GM23338 (cell line): ENCODE results near the gene KRT37. TPM values are rescaled to one million over a fixed set of nuclear protein-coding genes. Genes with fewer than 3 reads are reported as not detected.
A peak's percentile ranks its signal among the peaks of the same experiment; 100 is the strongest.

ENCODE experiments used
- ATAC-seq: fragments of 200-7000 bp; cut with Tn5 transposase; 3 replicates; pipeline ENCODE4 v1.9.1; 2020
- DNase-seq: peaks from one replicate; pipeline ENCODE4 v3.0.0-alpha.2; 2015; ENCODE audit warnings: low spot score
- H2AFZ ChIP-seq: fragments of 200-600 bp; sonication (generic); 2 replicates; pipeline ENCODE4 v1.8.0; 2016; ENCODE audit warnings: antibody characterized with exemption, mild to moderate bottlenecking, moderate library complexity
- H3F3A ChIP-seq: fragments of 200-600 bp; sonication (generic); replicated peaks from 2 replicates; pipeline ENCODE4 v1.8.0; 2017; ENCODE audit warnings: antibody characterized with exemption, mixed run types, low read depth
- H3K27ac ChIP-seq: fragments of 200-600 bp; sonication (generic); 2 replicates; pipeline ENCODE4 v1.6.1; 2016; ENCODE audit warnings: low read depth
- H3K27me3 ChIP-seq: fragments of 200-600 bp; sonication (generic); 2 replicates; pipeline ENCODE4 v1.8.0; 2016; ENCODE audit warnings: mild to moderate bottlenecking, mixed run types, moderate library complexity; ENCODE audit not compliant: insufficient read depth
- H3K36me3 ChIP-seq: fragments of 200-600 bp; sonication (generic); 2 replicates; pipeline ENCODE4 v1.8.0; 2016; ENCODE audit warnings: mild to moderate bottlenecking; ENCODE audit not compliant: insufficient read depth
- H3K4me1 ChIP-seq: fragments of 200-600 bp; sonication (generic); 2 replicates; pipeline ENCODE4 v1.8.0; 2016; ENCODE audit warnings: mild to moderate bottlenecking, moderate library complexity; ENCODE audit not compliant: insufficient read depth
- H3K4me2 ChIP-seq: fragments of 200-600 bp; sonication (generic); 2 replicates; pipeline ENCODE4 v1.7.1; 2017; ENCODE audit warnings: mixed run types
- H3K4me3 ChIP-seq: fragments of 200-600 bp; sonication (generic); 2 replicates; pipeline ENCODE4 v1.6.1; 2016; ENCODE audit warnings: mixed run types
- H3K79me2 ChIP-seq: fragments of 200-600 bp; sonication (generic); replicated peaks from 2 replicates; pipeline ENCODE4 v1.8.0; 2017; ENCODE audit warnings: mild to moderate bottlenecking; ENCODE audit not compliant: insufficient read depth
- H3K9me2 ChIP-seq: fragments of 200-600 bp; sonication (generic); 2 replicates; pipeline ENCODE4 v1.8.0; 2017; ENCODE audit not compliant: insufficient read depth
- H4K20me1 ChIP-seq: fragments of 200-600 bp; sonication (generic); replicated peaks from 2 replicates; pipeline ENCODE4 v1.8.0; 2017; ENCODE audit warnings: mild to moderate bottlenecking; ENCODE audit not compliant: insufficient read depth
- H3K27ac Mint-ChIP-seq: 2 replicates; pipeline ENCODE4 v1.8.0; 2020; ENCODE audit warnings: inconsistent platforms, mild to moderate bottlenecking, moderate library complexity, mixed read lengths
- H3K27me3 Mint-ChIP-seq: 3 replicates; pipeline ENCODE4 v1.8.0; 2022; ENCODE audit warnings: low read depth, mild to moderate bottlenecking, moderate library complexity, mixed read lengths, inconsistent platforms; ENCODE audit not compliant: insufficient read depth, poor library complexity
- H3K36me3 Mint-ChIP-seq: 3 replicates; pipeline ENCODE4 v1.8.0; 2021; ENCODE audit warnings: low read depth, mild to moderate bottlenecking, inconsistent platforms, moderate library complexity, mixed read lengths
- H3K4me1 Mint-ChIP-seq: 3 replicates; pipeline ENCODE4 v1.8.0; 2020; ENCODE audit warnings: mild to moderate bottlenecking, inconsistent platforms, mixed read lengths
- H3K4me3 Mint-ChIP-seq: 3 replicates; pipeline ENCODE4 v1.8.0; 2021; ENCODE audit warnings: moderate library complexity, mild to moderate bottlenecking, inconsistent platforms, mixed read lengths
- H3K9me3 Mint-ChIP-seq: 3 replicates; pipeline ENCODE4 v1.8.0; 2020; ENCODE audit warnings: moderate library complexity, mild to moderate bottlenecking, inconsistent platforms, mixed read lengths
- ETS1 ChIP-seq: IDR thresholded peaks from 2 replicates; pipeline ENCODE4 v1.6.1; 2016; ENCODE audit warnings: antibody characterized with exemption
- EZH2 ChIP-seq: fragments of 200-600 bp; sonication (generic); IDR thresholded peaks from one replicate; pipeline ENCODE4 v1.8.0; 2017; ENCODE audit warnings: antibody characterized with exemption, mild to moderate bottlenecking, low read depth; ENCODE audit not compliant: unreplicated experiment
- EZH2phosphoT487 ChIP-seq: fragments of 200-600 bp; sonication (generic); IDR thresholded peaks from one replicate; pipeline ENCODE4 v1.8.1; 2018; ENCODE audit warnings: antibody characterized with exemption; ENCODE audit not compliant: unreplicated experiment
- ZNF114 ChIP-seq: fragments of 250-450 bp; sonication (Bioruptor Pico); IDR thresholded peaks from 2 replicates; pipeline ENCODE4 v1.5.0; 2020; ENCODE audit warnings: mild to moderate bottlenecking, moderate library complexity
- ZNF462 ChIP-seq: fragments of 250-450 bp; sonication (Bioruptor Pico); IDR thresholded peaks from 2 replicates; pipeline ENCODE4 v1.5.0; 2020; ENCODE audit warnings: mild to moderate bottlenecking, moderate library complexity
- polyA plus RNA-seq: library from polyadenylated mRNA; unstranded; fragments of >200 nt; fragmentation: Nextera tagmentation; extraction: Ambion mirVana; gene quantifications from 2 replicates; pipeline ENCODE4 v1.2.1, GENCODE V29; 2016
- total RNA-seq: library from RNA; depleted of rRNA; stranded (reverse); fragments of >200 nt; shearing (Covaris generic); gene quantifications from 2 replicates; pipeline ENCODE4 v1.2.3, GENCODE V29; 2014
- TF ChIP-seq, protein P1 (sequence below), 2 experiments: fragments of 200-600 bp in 1 of 2; sonication (generic) in 1 of 2; conservative IDR thresholded peaks; 2 replicates each; pipeline versions ENCODE4 v1.5.1 to v1.6.1; 2016 to 2017; ENCODE audit warnings: antibody characterized with exemption in 2 of 2, low read depth in 2 of 2, mild to moderate bottlenecking in 2 of 2, moderate library complexity in 1 of 2
- TF ChIP-seq, protein P2 (sequence below): IDR thresholded peaks from one replicate; pipeline ENCODE4 v1.6.1; 2018; ENCODE audit warnings: antibody characterized with exemption; ENCODE audit not compliant: unreplicated experiment

Gene KRT37
- total and polyA plus RNA-seq, 2 experiments from 2014 or later = not detected

GRCh38 chr17:41406205-41406604 is 18.2 kb downstream of the KRT37 start:
- TF ChIP-seq ZNF114 = no peak
- TF ChIP-seq, protein P1, sequence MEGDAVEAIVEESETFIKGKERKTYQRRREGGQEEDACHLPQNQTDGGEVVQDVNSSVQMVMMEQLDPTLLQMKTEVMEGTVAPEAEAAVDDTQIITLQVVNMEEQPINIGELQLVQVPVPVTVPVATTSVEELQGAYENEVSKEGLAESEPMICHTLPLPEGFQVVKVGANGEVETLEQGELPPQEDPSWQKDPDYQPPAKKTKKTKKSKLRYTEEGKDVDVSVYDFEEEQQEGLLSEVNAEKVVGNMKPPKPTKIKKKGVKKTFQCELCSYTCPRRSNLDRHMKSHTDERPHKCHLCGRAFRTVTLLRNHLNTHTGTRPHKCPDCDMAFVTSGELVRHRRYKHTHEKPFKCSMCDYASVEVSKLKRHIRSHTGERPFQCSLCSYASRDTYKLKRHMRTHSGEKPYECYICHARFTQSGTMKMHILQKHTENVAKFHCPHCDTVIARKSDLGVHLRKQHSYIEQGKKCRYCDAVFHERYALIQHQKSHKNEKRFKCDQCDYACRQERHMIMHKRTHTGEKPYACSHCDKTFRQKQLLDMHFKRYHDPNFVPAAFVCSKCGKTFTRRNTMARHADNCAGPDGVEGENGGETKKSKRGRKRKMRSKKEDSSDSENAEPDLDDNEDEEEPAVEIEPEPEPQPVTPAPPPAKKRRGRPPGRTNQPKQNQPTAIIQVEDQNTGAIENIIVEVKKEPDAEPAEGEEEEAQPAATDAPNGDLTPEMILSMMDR (conservative IDR thresholded peaks at IDR 0.05; ENCODE audit: low read depth in 2 of 2) = peak in 1 of 2 experiments; percentile 50; a peak in 2 of 4 replicates
- Histone ChIP-seq H3F3A (no peaks in the 10 kb centered on the region), H2AFZ (no peak overlapping the region; the same call in 1 of the 2 replicates), H3K79me2 (no peaks in the 10 kb centered on the region), H4K20me1 (no peaks in the 10 kb centered on the region), H3K4me2 (no peak overlapping the region), H3K4me3 (no peak overlapping the region), H3K9me2 (no peaks in the 10 kb centered on the region), H3K4me1 (no peaks in the 10 kb centered on the region), H3K36me3 (no peaks in the 10 kb centered on the region), H3K27me3 (no peaks in the 10 kb centered on the region), H3K27ac (no peak overlapping the region)
- H3K27me3 Mint-ChIP-seq = peaks cover 5% of the 10 kb centered on the region
- H3K4me3 Mint-ChIP-seq = no peak overlapping the region
- no peaks in the 10 kb centered on the region for H3K4me1 Mint-ChIP-seq
- ATAC-seq = peak; percentile 78
- H3K9me3 Mint-ChIP-seq = no peaks in the 10 kb centered on the region
- no peak overlapping the region for H3K27ac Mint-ChIP-seq
- no peak for DNase-seq
- H3K36me3 Mint-ChIP-seq = no peaks in the 10 kb centered on the region

DNA sequence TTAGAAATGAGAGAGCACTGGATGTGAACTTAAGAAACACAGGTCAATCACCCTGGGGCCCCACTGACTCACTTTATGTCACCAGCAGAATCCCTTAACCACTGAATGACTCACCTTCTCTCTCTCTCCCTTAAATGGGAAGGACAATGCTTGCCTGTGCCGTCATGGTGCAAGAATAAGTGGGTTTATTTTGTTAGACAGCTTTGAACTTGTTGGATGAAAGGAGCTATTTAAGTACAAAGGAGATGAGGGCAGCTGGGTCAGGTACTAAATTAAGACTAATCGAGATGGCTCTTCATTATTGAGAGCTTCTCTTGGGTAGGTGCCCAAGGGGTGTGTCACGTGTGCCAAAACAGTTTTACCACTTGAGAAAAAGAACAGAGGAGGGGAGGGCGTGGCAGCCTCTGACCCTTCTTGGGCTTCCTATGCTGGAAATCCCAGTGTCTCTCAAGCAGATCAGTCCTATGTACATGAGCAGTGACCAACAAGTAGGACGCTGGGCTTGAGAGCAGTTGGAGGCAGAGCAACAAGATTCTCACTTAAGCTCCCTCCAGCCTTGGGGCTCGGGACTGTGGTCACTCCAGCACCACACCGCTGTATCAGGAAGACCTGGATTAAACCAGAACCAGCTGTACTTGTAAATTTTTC is 20.2 kb downstream of the KRT37 start:
- H3K27ac Mint-ChIP-seq = no peak overlapping the region
- H3K27ac ChIP-seq = no peak overlapping the region
- TF ChIP-seq, protein P2, sequence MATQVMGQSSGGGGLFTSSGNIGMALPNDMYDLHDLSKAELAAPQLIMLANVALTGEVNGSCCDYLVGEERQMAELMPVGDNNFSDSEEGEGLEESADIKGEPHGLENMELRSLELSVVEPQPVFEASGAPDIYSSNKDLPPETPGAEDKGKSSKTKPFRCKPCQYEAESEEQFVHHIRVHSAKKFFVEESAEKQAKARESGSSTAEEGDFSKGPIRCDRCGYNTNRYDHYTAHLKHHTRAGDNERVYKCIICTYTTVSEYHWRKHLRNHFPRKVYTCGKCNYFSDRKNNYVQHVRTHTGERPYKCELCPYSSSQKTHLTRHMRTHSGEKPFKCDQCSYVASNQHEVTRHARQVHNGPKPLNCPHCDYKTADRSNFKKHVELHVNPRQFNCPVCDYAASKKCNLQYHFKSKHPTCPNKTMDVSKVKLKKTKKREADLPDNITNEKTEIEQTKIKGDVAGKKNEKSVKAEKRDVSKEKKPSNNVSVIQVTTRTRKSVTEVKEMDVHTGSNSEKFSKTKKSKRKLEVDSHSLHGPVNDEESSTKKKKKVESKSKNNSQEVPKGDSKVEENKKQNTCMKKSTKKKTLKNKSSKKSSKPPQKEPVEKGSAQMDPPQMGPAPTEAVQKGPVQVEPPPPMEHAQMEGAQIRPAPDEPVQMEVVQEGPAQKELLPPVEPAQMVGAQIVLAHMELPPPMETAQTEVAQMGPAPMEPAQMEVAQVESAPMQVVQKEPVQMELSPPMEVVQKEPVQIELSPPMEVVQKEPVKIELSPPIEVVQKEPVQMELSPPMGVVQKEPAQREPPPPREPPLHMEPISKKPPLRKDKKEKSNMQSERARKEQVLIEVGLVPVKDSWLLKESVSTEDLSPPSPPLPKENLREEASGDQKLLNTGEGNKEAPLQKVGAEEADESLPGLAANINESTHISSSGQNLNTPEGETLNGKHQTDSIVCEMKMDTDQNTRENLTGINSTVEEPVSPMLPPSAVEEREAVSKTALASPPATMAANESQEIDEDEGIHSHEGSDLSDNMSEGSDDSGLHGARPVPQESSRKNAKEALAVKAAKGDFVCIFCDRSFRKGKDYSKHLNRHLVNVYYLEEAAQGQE = no peak
- TF ChIP-seq EZH2phosphoT487 = no peak
- no peak for TF ChIP-seq EZH2
- no peak for TF ChIP-seq ZNF462 (CRISPR knock-in tag)
- TF ChIP-seq ZNF114 = no peak
- TF ChIP-seq ETS1 = no peak

More for the DNA sequence above, 20.2 kb downstream of the KRT37 start:
- no peaks in the 10 kb centered on the region for H3K36me3 Mint-ChIP-seq
- H3K27me3 Mint-ChIP-seq = peaks cover 2% of the 10 kb centered on the region
- H3F3A ChIP-seq = no peaks in the 10 kb centered on the region
- H3K9me2 ChIP-seq = no peaks in the 10 kb centered on the region
- ATAC-seq = no peak
- H3K4me3 Mint-ChIP-seq = no peak overlapping the region
- H3K79me2 ChIP-seq = no peaks in the 10 kb centered on the region
- no peaks in the 10 kb centered on the region for H3K36me3 ChIP-seq
- H3K27me3 ChIP-seq = no peaks in the 10 kb centered on the region
- no peak overlapping the region for H3K4me3 ChIP-seq
- no peaks in the 10 kb centered on the region for H4K20me1 ChIP-seq
- no peak overlapping the region for H2AFZ ChIP-seq
- no peaks in the 10 kb centered on the region for H3K4me1 Mint-ChIP-seq
- H3K9me3 Mint-ChIP-seq = no peaks in the 10 kb centered on the region
- H3K4me2 ChIP-seq = no peak overlapping the region
- H3K4me1 ChIP-seq = no peaks in the 10 kb centered on the region
- no peak for DNase-seq
